Measurements from ENCODE around the gene RNPC3.

Gene RNPC3

GRCh38 chr1:103525607-103526507 is at the start of gene RNPC3:
Gene RNPC3, plus strand, starts transcription at chr1:103525699. Its CDS starts 372 bp downstream, at chr1:103526071.
- DNase-seq (ENCODE audit: low spot score), result peak; percentile 88

- DNase-seq (ENCODE audit: low spot score), result no peak
Measured at GRCh38 chr1:103477101-103477500, 48.4 kb upstream of the RNPC3 start.

- no peak for DNase-seq (ENCODE audit: low spot score)
Measured at GRCh38 chr1:103489935-103490334, 35.6 kb upstream of the RNPC3 start.

- no peak for DNase-seq (ENCODE audit: low spot score)
Measured at GRCh38 chr1:103492003-103492625, 33.4 kb upstream of the RNPC3 start.

- no peak for DNase-seq (ENCODE audit: low spot score)
Measured at GRCh38 chr1:103496014-103496635, 29.4 kb upstream of the RNPC3 start.

- no peak for DNase-seq (ENCODE audit: low spot score)
Measured at GRCh38 chr1:103497404-103497803, 28.1 kb upstream of the RNPC3 start.

- DNase-seq (ENCODE audit: low spot score), result no peak
Measured at GRCh38 chr1:103509250-103509649, 16.2 kb upstream of the RNPC3 start.

GRCh38 chr1:103513711-103514110 is 11.8 kb upstream of the RNPC3 start:
- DNase-seq (ENCODE audit: low spot score), result no peak

- peak; percentile 17 for DNase-seq (ENCODE audit: low spot score)
Measured at GRCh38 chr1:103514920-103515503, 10.5 kb upstream of the RNPC3 start.

GRCh38 chr1:103516283-103516682 is 9.2 kb upstream of the RNPC3 start:
- DNase-seq (ENCODE audit: low spot score), result no peak

GRCh38 chr1:103516693-103517092 is 8.8 kb upstream of the RNPC3 start:
- DNase-seq (ENCODE audit: low spot score), result no peak

- DNase-seq (ENCODE audit: low spot score), result no peak
Measured at GRCh38 chr1:103517380-103518047, 8.0 kb upstream of the RNPC3 start.

GRCh38 chr1:103520822-103521221 is 4.7 kb upstream of the RNPC3 start:
- DNase-seq (ENCODE audit: low spot score), result no peak

- no peak for DNase-seq (ENCODE audit: low spot score)
Measured at GRCh38 chr1:103523346-103523745, 2.2 kb upstream of the RNPC3 start.

GRCh38 chr1:103525114-103525606 is 339 bp upstream of the RNPC3 start:
- DNase-seq (ENCODE audit: low spot score), result peak; percentile 30

- no peak for DNase-seq (ENCODE audit: low spot score)
Measured at GRCh38 chr1:103527331-103527730, 1.8 kb downstream of the RNPC3 start.

GRCh38 chr1:103529746-103530145 is 4.2 kb downstream of the RNPC3 start:
- DNase-seq (ENCODE audit: low spot score), result no peak

GRCh38 chr1:103538226-103538625 is 12.7 kb downstream of the RNPC3 start:
- DNase-seq (ENCODE audit: low spot score), result no peak

GRCh38 chr1:103541431-103541830 is 15.9 kb downstream of the RNPC3 start:
- DNase-seq (ENCODE audit: low spot score), result no peak

- DNase-seq (ENCODE audit: low spot score), result no peak
Measured at GRCh38 chr1:103546496-103546895, 21.0 kb downstream of the RNPC3 start.

- no peak for DNase-seq (ENCODE audit: low spot score)
Measured at GRCh38 chr1:103547840-103548239, 22.3 kb downstream of the RNPC3 start.

GRCh38 chr1:103560427-103560826 is 34.9 kb downstream of the RNPC3 start:
- DNase-seq (ENCODE audit: low spot score), result no peak
